AG04450 (cell line): ENCODE data around the gene XAGE1B. TPM values are rescaled to one million over a fixed set of nuclear protein-coding genes. Genes with fewer than 3 reads are reported as not detected.
"Not testable (repeated sequence)": the region's sequence is repeated elsewhere in the genome, so short reads cannot be mapped to it uniquely, and the experiment has no call there.

Experiments
- CTCF ChIA-PET: fragments of 300-600, 350-600 bp; formaldehyde crosslinking; extraction: SDS; loops from one replicate; lab custom pipeline; 2022; ENCODE audit warnings: antibody characterized with exemption, inconsistent platforms; lab: Charles Lee
- POLR2A ChIA-PET: fragments of 350-600 bp; formaldehyde crosslinking; extraction: SDS; loops from one replicate; lab custom pipeline; 2021; ENCODE audit warnings: antibody characterized with exemption, inconsistent platforms; lab: Yijun Ruan, JAX
- DNase-seq: peaks from one replicate; pipeline ENCODE4 v3.0.0-alpha.2; 2011; ENCODE audit warnings: low read depth, low spot score
- H3K27ac ChIP-seq: one replicate; pipeline ENCODE4 v1.5.1; 2012; ENCODE audit warnings: low read depth, low read length, control low read depth
- H3K27me3 ChIP-seq: one replicate; pipeline ENCODE4 v1.6.0; 2012; ENCODE audit warnings: low read length; ENCODE audit not compliant: control insufficient read depth, insufficient read depth
- H3K4me3 ChIP-seq: 2 replicates; pipeline ENCODE4 v1.5.1; 2011; ENCODE audit warnings: mild to moderate bottlenecking, low read depth, low read length, control low read depth
- H3K9me3 ChIP-seq: 2 replicates; pipeline ENCODE4 v1.5.1; 2012; ENCODE audit warnings: low read length; ENCODE audit not compliant: control insufficient read depth, insufficient read depth
- polyA plus RNA-seq: library from polyadenylated mRNA; depleted of rRNA; stranded (reverse); fragments of >200 nt; gene quantifications from 2 replicates; pipeline ENCODE4 v1.2.3, GENCODE V29; 2011
- TF ChIP-seq, protein P1 (sequence below): IDR thresholded peaks from 2 replicates; pipeline ENCODE4 v1.5.1; 2011; ENCODE audit warnings: low read depth, low read length, control low read depth, inconsistent platforms

XAGE1B gene
- polyA plus RNA-seq, 1 experiment, result not detected

DNA sequence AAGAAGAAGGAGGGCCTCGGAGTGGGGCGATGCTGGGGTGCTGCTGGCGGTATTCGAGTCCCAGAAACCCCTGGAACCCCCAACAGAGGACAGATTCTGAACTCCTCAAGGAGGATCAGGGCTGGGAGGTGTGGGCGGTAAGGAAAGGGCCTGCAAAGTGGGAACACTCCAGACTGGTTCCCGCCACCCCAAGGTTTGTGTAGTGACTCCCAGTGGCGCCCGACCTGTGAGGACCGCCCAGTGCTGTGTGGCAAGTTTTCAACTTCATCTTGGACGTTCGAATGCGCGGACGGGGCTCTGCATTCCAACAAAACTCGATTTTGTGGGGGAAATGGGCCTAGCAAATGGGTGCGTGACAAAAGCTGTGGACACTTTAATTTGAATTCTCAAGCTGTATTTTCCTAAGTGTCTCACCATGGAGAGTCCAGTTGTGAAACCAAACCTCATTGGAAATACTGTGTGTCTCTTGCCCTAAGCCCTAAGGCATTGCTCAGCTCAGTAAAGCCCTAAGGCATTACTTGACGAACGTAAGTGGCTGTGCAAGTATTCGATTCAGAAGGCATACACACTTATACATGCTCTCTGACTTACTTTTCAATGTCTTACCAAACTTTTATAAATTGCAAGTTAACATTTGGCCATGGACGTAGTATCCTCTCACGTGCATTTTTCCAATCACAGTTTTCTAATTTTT is 27.4 kb upstream of the XAGE1B start:
- TF ChIP-seq, protein P1, sequence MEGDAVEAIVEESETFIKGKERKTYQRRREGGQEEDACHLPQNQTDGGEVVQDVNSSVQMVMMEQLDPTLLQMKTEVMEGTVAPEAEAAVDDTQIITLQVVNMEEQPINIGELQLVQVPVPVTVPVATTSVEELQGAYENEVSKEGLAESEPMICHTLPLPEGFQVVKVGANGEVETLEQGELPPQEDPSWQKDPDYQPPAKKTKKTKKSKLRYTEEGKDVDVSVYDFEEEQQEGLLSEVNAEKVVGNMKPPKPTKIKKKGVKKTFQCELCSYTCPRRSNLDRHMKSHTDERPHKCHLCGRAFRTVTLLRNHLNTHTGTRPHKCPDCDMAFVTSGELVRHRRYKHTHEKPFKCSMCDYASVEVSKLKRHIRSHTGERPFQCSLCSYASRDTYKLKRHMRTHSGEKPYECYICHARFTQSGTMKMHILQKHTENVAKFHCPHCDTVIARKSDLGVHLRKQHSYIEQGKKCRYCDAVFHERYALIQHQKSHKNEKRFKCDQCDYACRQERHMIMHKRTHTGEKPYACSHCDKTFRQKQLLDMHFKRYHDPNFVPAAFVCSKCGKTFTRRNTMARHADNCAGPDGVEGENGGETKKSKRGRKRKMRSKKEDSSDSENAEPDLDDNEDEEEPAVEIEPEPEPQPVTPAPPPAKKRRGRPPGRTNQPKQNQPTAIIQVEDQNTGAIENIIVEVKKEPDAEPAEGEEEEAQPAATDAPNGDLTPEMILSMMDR, result no peak
- no peak for DNase-seq
- H3K27ac ChIP-seq, result no peak overlapping the region
- ChIA-PET POLR2A (no interaction called here), CTCF (no interaction called here)
- H3K4me3 ChIP-seq, result no peak overlapping the region
- H3K27me3 ChIP-seq, result no peaks in the 10 kb centered on the region
- no peaks in the 10 kb centered on the region for H3K9me3 ChIP-seq

- ChIA-PET CTCF (no interaction called here), POLR2A (no interaction called here)
- no peak for DNase-seq
- H3K27me3 ChIP-seq, result no peaks in the 10 kb centered on the region
- no peak overlapping the region for H3K27ac ChIP-seq
- H3K4me3 ChIP-seq, result no peak overlapping the region
- no peaks in the 10 kb centered on the region for H3K9me3 ChIP-seq
- TF ChIP-seq, protein P1, result no peak
Observed at GRCh38 chrX:52542311-52542710, 25.4 kb upstream of the XAGE1B start.

GRCh38 chrX:52541051-52541450 is 24.2 kb upstream of the XAGE1B start:
- POLR2A ChIA-PET, H3K9me3 ChIP-seq, DNase-seq, CTCF ChIA-PET, H3K27ac ChIP-seq, H3K27me3 ChIP-seq, H3K4me3 ChIP-seq: not testable (repeated sequence)

DNA sequence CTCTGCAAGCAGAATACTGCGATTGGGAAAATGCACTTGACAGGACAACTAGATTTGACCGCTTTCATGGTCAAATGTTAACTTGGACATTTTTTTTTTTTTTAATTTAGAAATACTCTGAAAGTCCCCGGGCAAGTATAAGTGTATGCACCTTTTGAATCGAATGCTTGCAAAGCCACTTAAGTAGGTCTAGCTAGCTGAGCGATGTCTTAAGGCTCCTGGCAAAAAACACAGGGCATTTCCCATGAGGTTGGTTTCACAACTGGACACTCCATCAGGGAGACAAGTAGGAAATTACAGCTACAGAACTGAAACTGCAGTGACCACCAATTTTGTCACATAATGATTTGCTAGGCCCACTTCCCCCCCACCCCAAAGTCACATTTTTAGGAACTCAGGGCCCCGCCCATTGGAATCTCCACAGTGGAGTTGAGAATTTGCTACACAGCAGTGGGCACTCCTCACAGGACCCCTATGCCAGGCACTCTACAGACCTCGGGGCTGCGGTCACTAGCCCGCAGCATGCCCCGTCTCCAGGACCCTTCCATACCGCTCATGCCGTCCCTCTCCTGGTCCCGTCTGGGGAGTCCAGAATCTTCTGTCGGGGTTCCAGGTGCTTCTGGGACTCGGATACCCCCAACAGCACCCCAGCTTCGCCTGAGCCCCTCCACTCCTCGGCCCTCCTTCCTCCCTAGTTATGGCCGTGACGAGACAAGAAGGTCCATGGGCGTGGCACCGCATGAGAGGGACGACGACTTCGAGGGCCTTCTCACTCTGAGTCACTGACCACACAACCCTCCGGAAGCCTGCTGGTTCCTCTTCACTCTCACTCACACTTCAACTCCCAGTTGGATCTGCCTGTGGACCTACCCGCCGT is 515 bp downstream of the XAGE1B start:
- H3K27ac ChIP-seq, CTCF ChIA-PET, H3K9me3 ChIP-seq, H3K4me3 ChIP-seq, H3K27me3 ChIP-seq, POLR2A ChIA-PET, DNase-seq: not testable (repeated sequence)

DNA sequence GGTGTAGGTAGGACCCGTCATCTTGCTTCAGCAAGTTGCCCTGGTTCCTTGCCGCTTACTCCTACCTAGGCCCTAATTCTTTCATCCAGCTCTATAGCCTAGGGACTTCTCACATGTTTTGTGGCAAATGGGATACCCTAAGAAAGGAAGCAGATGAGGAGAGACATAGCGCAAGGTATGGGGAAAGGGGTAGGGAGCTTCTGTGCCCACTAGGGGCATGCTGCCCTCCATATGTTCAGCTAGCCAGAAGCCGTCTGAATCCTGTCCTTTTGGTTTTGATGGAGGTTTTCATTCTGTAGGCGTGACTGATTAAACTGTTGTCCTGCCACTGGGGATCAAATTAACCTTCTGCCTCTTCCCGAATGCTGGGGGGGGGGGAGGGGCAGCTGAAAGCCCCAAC is 5.7 kb downstream of the XAGE1B start:
- POLR2A ChIA-PET, DNase-seq, CTCF ChIA-PET, H3K27ac ChIP-seq, H3K9me3 ChIP-seq, H3K27me3 ChIP-seq, H3K4me3 ChIP-seq: not testable (repeated sequence)

- no peak for DNase-seq
- POLR2A ChIA-PET, result no interaction called here
- H3K9me3 ChIP-seq, result no peaks in the 10 kb centered on the region
- H3K27ac ChIP-seq, result no peak overlapping the region
- CTCF ChIA-PET, result no interaction called here
- TF ChIP-seq, protein P1, result no peak
- no peaks in the 10 kb centered on the region for H3K27me3 ChIP-seq
- H3K4me3 ChIP-seq, result no peak overlapping the region
Observed at GRCh38 chrX:52509916-52510315, 6.9 kb downstream of the XAGE1B start.
